ENCODE measurements around the gene ZBTB8OS.

DNA sequence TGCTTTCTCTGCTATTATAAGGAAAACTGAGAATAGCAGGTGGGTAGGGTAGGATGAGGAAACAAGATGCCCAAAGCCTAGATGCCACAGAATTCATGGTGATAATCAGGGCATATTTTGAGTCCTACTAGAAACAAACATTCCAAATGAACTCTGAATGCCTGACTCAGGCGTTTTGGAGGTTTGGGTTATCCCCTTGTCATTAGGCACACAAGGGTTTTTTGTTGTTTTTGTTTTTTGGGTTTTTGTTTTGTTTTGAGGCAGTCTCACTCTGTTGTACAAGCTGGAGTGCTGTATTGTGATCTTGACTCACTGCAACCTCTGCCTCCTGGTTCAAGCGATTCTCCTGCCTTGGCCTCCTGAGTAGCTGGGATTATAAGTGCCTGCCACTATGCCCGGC lies 33.0 kb upstream of the ZBTB8OS start:
- TF ChIP-seq, protein P1, sequence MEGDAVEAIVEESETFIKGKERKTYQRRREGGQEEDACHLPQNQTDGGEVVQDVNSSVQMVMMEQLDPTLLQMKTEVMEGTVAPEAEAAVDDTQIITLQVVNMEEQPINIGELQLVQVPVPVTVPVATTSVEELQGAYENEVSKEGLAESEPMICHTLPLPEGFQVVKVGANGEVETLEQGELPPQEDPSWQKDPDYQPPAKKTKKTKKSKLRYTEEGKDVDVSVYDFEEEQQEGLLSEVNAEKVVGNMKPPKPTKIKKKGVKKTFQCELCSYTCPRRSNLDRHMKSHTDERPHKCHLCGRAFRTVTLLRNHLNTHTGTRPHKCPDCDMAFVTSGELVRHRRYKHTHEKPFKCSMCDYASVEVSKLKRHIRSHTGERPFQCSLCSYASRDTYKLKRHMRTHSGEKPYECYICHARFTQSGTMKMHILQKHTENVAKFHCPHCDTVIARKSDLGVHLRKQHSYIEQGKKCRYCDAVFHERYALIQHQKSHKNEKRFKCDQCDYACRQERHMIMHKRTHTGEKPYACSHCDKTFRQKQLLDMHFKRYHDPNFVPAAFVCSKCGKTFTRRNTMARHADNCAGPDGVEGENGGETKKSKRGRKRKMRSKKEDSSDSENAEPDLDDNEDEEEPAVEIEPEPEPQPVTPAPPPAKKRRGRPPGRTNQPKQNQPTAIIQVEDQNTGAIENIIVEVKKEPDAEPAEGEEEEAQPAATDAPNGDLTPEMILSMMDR (IDR thresholded peaks at IDR 0.05; ENCODE audit: insufficient read depth, low read length): no peak
- TF ChIP-seq, protein P2, sequence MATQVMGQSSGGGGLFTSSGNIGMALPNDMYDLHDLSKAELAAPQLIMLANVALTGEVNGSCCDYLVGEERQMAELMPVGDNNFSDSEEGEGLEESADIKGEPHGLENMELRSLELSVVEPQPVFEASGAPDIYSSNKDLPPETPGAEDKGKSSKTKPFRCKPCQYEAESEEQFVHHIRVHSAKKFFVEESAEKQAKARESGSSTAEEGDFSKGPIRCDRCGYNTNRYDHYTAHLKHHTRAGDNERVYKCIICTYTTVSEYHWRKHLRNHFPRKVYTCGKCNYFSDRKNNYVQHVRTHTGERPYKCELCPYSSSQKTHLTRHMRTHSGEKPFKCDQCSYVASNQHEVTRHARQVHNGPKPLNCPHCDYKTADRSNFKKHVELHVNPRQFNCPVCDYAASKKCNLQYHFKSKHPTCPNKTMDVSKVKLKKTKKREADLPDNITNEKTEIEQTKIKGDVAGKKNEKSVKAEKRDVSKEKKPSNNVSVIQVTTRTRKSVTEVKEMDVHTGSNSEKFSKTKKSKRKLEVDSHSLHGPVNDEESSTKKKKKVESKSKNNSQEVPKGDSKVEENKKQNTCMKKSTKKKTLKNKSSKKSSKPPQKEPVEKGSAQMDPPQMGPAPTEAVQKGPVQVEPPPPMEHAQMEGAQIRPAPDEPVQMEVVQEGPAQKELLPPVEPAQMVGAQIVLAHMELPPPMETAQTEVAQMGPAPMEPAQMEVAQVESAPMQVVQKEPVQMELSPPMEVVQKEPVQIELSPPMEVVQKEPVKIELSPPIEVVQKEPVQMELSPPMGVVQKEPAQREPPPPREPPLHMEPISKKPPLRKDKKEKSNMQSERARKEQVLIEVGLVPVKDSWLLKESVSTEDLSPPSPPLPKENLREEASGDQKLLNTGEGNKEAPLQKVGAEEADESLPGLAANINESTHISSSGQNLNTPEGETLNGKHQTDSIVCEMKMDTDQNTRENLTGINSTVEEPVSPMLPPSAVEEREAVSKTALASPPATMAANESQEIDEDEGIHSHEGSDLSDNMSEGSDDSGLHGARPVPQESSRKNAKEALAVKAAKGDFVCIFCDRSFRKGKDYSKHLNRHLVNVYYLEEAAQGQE (IDR thresholded peaks at IDR 0.05; ENCODE audit: insufficient replicate concordance, low read depth): no peak
- TF ChIP-seq POLR2AphosphoS5 (IDR thresholded peaks at IDR 0.05; ENCODE audit: low read depth) (no peak), GABPA (IDR thresholded peaks at IDR 0.05; ENCODE audit: low read depth) (no peak), SPI1 (IDR thresholded peaks at IDR 0.05; ENCODE audit: borderline replicate concordance, low read depth) (no peak)

Data from HL-60 (cell line).